Activated CD8-positive, alpha-beta T cell treated with anti-CD3 and anti-CD28 coated beads for 36 hours (primary cell): Measurements from ENCODE around the gene ARHGAP26. TPM values are rescaled to one million over a fixed set of nuclear protein-coding genes. Genes with fewer than 3 reads are reported as not detected.

Experiments used
- ATAC-seq: fragments of 200-7000 bp; cut with Tn5 transposase; one replicate; pipeline ENCODE4 v1.10.0; 2021; ENCODE audit warnings: mild to moderate bottlenecking, moderate library complexity
- CTCF ChIA-PET: fragments of 350-600 bp; sonication (Branson Sonifier 250); formaldehyde crosslinking; loops from one replicate; lab custom pipeline; 2021; ENCODE audit warnings: antibody characterized with exemption; lab: Charles Lee
- POLR2A ChIA-PET: fragments of 350-600 bp; sonication (Branson Sonifier 250); formaldehyde crosslinking; loops from one replicate; lab custom pipeline; 2021; ENCODE audit warnings: antibody characterized with exemption; lab: Charles Lee
- DNase-seq: peaks from one replicate; pipeline ENCODE4 v3.0.0-alpha.2; 2020
- H3K27ac Mint-ChIP-seq: one replicate; pipeline ENCODE4 v1.8.0; 2021; ENCODE audit warnings: mild to moderate bottlenecking, mixed read lengths
- H3K27me3 Mint-ChIP-seq: one replicate; pipeline ENCODE4 v1.8.0; 2021; ENCODE audit warnings: mixed read lengths
- H3K36me3 Mint-ChIP-seq: one replicate; pipeline ENCODE4 v1.8.0; 2021; ENCODE audit warnings: low read depth, mixed read lengths
- H3K4me1 Mint-ChIP-seq: one replicate; pipeline ENCODE4 v1.8.0; 2021; ENCODE audit warnings: low read depth, mixed read lengths
- H3K4me3 Mint-ChIP-seq: one replicate; pipeline ENCODE4 v1.8.0; 2021; ENCODE audit warnings: mild to moderate bottlenecking, moderate library complexity, mixed read lengths
- H3K9me3 Mint-ChIP-seq: one replicate; pipeline ENCODE4 v1.8.0; 2021; ENCODE audit warnings: mixed read lengths
- intact Hi-C: fragments of 100-400 bp; cut with micrococcal nuclease; formaldehyde crosslinking; loops from one replicate; pipeline ENCODE4 v1.10.0; 2022
- total RNA-seq, 2 experiments: library from RNA; stranded (reverse); gene quantifications; one replicate each; pipeline ENCODE4 v1.2.3, GENCODE V29; 2021
- TF ChIP-seq, protein P1 (sequence below): fragments of 200-600 bp; IDR thresholded peaks from one replicate; pipeline ENCODE4 v1.8.0; 2022; ENCODE audit warnings: antibody characterized with exemption, mild to moderate bottlenecking

Gene ARHGAP26
- total RNA-seq, 2 experiments from 2014 or later, result 12.7 to 18.0 TPM

DNA sequence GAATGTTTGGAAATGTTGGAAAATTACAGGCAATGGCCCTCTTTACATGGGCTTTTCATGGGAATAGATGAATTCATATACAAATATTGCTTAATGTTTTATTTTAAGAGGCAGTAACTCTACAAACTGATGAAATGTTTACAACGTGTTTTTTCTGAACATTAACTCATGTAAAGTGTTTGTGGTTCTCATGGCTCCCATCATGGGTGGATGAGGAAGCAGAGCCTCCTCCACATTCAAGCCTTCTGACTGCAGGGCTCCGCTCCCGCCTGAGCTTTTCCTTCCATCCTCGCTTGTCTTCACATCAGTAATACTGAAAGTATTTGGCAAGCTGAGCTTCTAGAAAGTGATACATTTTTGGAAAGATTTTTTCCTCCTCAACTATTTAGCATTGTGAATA lies 204.2 kb downstream of the ARHGAP26 start:
- ATAC-seq, result no peak
- DNase-seq, result no peak

GRCh38 chr5:142976861-142977260 lies 206.7 kb downstream of the ARHGAP26 start:
- DNase-seq (no peak), ATAC-seq (no peak)
- TF ChIP-seq, protein P1, sequence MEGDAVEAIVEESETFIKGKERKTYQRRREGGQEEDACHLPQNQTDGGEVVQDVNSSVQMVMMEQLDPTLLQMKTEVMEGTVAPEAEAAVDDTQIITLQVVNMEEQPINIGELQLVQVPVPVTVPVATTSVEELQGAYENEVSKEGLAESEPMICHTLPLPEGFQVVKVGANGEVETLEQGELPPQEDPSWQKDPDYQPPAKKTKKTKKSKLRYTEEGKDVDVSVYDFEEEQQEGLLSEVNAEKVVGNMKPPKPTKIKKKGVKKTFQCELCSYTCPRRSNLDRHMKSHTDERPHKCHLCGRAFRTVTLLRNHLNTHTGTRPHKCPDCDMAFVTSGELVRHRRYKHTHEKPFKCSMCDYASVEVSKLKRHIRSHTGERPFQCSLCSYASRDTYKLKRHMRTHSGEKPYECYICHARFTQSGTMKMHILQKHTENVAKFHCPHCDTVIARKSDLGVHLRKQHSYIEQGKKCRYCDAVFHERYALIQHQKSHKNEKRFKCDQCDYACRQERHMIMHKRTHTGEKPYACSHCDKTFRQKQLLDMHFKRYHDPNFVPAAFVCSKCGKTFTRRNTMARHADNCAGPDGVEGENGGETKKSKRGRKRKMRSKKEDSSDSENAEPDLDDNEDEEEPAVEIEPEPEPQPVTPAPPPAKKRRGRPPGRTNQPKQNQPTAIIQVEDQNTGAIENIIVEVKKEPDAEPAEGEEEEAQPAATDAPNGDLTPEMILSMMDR, result no peak
- peaks cover 72% of the 10 kb centered on the region for H3K4me1 Mint-ChIP-seq
- ChIA-PET CTCF (interaction anchor here (1.2 to 1.8 kb wide), 2 partner anchors 8 to 32 kb away, joined by 3 to 5 read pairs; no protein-coding TSS in a partner anchor), POLR2A (interaction anchor here (0.8 to 1.0 kb wide), 2 partner anchors 9 to 26 kb away, joined by 3 to 4 read pairs; no protein-coding TSS in a partner anchor)
- no peaks in the 10 kb centered on the region for H3K27me3 Mint-ChIP-seq
- peaks cover 1% of the 10 kb centered on the region for H3K9me3 Mint-ChIP-seq
- peaks cover 9% of the 10 kb centered on the region for H3K36me3 Mint-ChIP-seq
- H3K27ac Mint-ChIP-seq, result peak overlapping the region; percentile 97
- H3K4me3 Mint-ChIP-seq, result no peak overlapping the region
- intact Hi-C loops, result loop anchor here (5.0 kb wide), 1 partner anchor 50 kb away; no protein-coding TSS in a partner anchor

More for the DNA sequence above, 204.2 kb downstream of the ARHGAP26 start:
- Mint-ChIP-seq H3K4me3 (no peak overlapping the region), H3K36me3 (peaks cover 11% of the 10 kb centered on the region), H3K9me3 (no peaks in the 10 kb centered on the region), H3K4me1 (peaks cover 74% of the 10 kb centered on the region), H3K27ac (peak overlapping the region; percentile 68), H3K27me3 (no peaks in the 10 kb centered on the region)
- TF ChIP-seq, protein P1, result no peak
- intact Hi-C loops, result no loop called here
- ChIA-PET CTCF (no interaction called here), POLR2A (no interaction called here)

DNA sequence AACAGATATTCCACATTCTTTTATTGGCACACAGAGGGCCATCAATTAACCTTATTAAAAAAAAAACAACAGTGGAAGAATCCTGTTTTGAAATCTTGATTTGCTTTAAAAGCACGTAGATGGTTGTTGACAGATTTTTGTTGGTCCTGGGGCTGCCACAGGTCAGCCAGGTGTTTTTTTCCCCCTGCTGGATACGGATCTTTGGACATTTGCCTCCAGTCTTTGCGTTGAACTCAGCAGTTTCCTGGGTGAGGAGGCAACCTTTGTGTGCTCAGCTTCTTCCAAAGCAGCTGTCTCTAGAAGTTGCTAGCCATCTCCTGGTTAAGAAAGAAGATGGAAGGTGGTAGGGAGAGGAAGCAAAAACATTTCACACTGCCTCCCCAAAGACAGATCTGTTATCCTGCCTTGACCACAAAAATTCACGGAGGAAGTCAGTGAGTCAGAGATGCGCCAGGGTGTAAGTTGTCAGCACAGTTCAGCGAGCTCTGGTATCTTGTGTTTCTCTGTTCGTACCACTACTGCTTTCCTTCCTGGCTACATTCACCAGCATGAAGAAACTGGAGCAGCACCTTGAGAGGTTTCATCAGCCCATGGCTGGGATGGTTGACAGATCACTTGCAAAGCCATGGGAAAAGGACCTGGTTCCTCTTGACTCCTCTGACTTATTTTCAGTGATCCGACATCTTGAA lies 207.3 kb downstream of the ARHGAP26 start:
- Mint-ChIP-seq H3K4me1 (peaks cover 71% of the 10 kb centered on the region), H3K4me3 (peak overlapping the region; percentile 63), H3K9me3 (peaks cover 1% of the 10 kb centered on the region), H3K36me3 (peaks cover 9% of the 10 kb centered on the region), H3K27me3 (no peaks in the 10 kb centered on the region), H3K27ac (peak overlapping the region; percentile 97)
- intact Hi-C loops, result loop anchor here (5.0 kb wide), 1 partner anchor 50 kb away; no protein-coding TSS in a partner anchor
- CTCF ChIA-PET, result interaction anchor here (1.2 kb wide), 1 partner anchor 31 kb away, joined by 3 read pairs; no protein-coding TSS in a partner anchor
- POLR2A ChIA-PET, result interaction anchor here (0.8 to 1.0 kb wide), 2 partner anchors 10 to 25 kb away, joined by 3 to 4 read pairs; no protein-coding TSS in a partner anchor
- DNase-seq, result peak; percentile 62
- peak; percentile 85 for ATAC-seq
- TF ChIP-seq, protein P1, result no peak

DNA sequence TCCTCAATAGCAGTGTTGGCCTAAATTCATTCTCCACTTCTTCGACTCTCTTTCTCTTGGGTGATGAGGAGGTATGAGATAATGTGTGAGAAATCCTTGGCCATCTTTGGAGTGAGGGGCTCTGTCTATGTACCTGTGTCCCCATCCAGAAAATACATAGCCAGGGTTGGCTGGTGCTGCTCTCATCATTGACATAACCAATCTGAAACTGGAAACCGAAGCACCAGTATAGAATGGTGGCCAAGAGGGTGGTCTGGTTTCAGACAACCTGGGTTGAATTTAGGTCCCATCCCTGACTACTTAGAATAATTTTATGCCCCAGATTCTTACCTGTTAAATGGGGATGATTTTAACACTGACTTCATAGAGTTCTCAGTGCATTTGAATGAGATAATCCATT lies 208.1 kb downstream of the ARHGAP26 start:
- DNase-seq (no peak), ATAC-seq (no peak)
- H3K4me1 Mint-ChIP-seq, result peaks cover 69% of the 10 kb centered on the region
- H3K9me3 Mint-ChIP-seq, result peaks cover 1% of the 10 kb centered on the region
- POLR2A ChIA-PET, result no interaction called here
- H3K27ac Mint-ChIP-seq, result peak overlapping the region; percentile 97
- H3K36me3 Mint-ChIP-seq, result peaks cover 9% of the 10 kb centered on the region
- TF ChIP-seq, protein P1, result no peak
- intact Hi-C loops, result loop anchor here (5.0 kb wide), 1 partner anchor 51 kb away; no protein-coding TSS in a partner anchor
- peak overlapping the region; percentile 63 for H3K4me3 Mint-ChIP-seq
- H3K27me3 Mint-ChIP-seq, result no peaks in the 10 kb centered on the region
- CTCF ChIA-PET, result interaction anchor here (1.2 to 1.3 kb wide), 2 partner anchors 12 to 30 kb away, joined by 3 to 4 read pairs; no protein-coding TSS in a partner anchor

GRCh38 chr5:142978726-142979125 lies 208.5 kb downstream of the ARHGAP26 start:
- POLR2A ChIA-PET, result no interaction called here
- CTCF ChIA-PET, result interaction anchor here (1.3 kb wide), 1 partner anchor 13 kb away, joined by 4 read pairs; no protein-coding TSS in a partner anchor
- H3K9me3 Mint-ChIP-seq, result peaks cover 1% of the 10 kb centered on the region
- no peaks in the 10 kb centered on the region for H3K27me3 Mint-ChIP-seq
- intact Hi-C loops, result loop anchor here (5.0 kb wide), 1 partner anchor 51 kb away; no protein-coding TSS in a partner anchor
- peak overlapping the region; percentile 97 for H3K27ac Mint-ChIP-seq
- no peak for ATAC-seq
- TF ChIP-seq, protein P1, result no peak
- peaks cover 9% of the 10 kb centered on the region for H3K36me3 Mint-ChIP-seq
- H3K4me3 Mint-ChIP-seq, result no peak overlapping the region
- DNase-seq, result no peak
- H3K4me1 Mint-ChIP-seq, result peaks cover 67% of the 10 kb centered on the region
